ENCODE results near the gene VPS45.

GRCh38 chr1:150192012-150192411 lies 124.4 kb downstream of the VPS45 start:
- TF ChIP-seq, protein P1, sequence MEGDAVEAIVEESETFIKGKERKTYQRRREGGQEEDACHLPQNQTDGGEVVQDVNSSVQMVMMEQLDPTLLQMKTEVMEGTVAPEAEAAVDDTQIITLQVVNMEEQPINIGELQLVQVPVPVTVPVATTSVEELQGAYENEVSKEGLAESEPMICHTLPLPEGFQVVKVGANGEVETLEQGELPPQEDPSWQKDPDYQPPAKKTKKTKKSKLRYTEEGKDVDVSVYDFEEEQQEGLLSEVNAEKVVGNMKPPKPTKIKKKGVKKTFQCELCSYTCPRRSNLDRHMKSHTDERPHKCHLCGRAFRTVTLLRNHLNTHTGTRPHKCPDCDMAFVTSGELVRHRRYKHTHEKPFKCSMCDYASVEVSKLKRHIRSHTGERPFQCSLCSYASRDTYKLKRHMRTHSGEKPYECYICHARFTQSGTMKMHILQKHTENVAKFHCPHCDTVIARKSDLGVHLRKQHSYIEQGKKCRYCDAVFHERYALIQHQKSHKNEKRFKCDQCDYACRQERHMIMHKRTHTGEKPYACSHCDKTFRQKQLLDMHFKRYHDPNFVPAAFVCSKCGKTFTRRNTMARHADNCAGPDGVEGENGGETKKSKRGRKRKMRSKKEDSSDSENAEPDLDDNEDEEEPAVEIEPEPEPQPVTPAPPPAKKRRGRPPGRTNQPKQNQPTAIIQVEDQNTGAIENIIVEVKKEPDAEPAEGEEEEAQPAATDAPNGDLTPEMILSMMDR (IDR thresholded peaks at IDR 0.05; ENCODE audit: low read depth, low read length), result no peak
- TF ChIP-seq POLR2A (IDR thresholded peaks at IDR 0.05; ENCODE audit: extremely low read depth, insufficient read length), result no peak

Data from NB4 (cell line).